Left cardiac atrium (tissue), 4 donors: Measurements from ENCODE around the gene REEP6. TPM values are rescaled to one million over a fixed set of nuclear protein-coding genes. Genes with fewer than 3 reads are reported as not detected.
A peak's percentile ranks its signal among the peaks of the same experiment; 100 is the strongest.
"Not testable (repeated sequence)": the region's sequence is repeated elsewhere in the genome, so short reads cannot be mapped to it uniquely, and the experiment has no call there.

Experiments used
- ATAC-seq, 2 donors: fragments of 200-7000 bp; cut with Tn5 transposase; one replicate each; pipeline ENCODE4 v1.9.1; 2020; ENCODE audit warnings: mild to moderate bottlenecking in 2 of 2, moderate library complexity in 2 of 2
- DNase-seq: peaks from one replicate; pipeline ENCODE4 v3.0.0-alpha.2; 2020
- intact Hi-C, 2 donors: fragments of 100-400 bp; cut with DNase I; formaldehyde crosslinking; loops; one replicate each; pipeline versions ENCODE4 v1.14.1 to v1.15.1; 2022 to 2023
- total RNA-seq, 2 donors: library from RNA; stranded (reverse); fragmentation: NEBNext Ultra II Directional; extraction: Animal tissue kit (Norgen Biotek cat#: 25700); gene quantifications; one replicate each; pipeline ENCODE4 v1.2.1, GENCODE V29; 2021
- donor health status: DM: no; HTN: yes; CAD: no.
- donor health status: DM: no; HTN: yes; CAD: no; lungs with severe emphysema.
- donor health status: DM: yes; HTN: yes; CAD: no.
- donor health status: Dilated cardiomyopathy.

Gene REEP6
- total RNA-seq, 2 donors from 2014 or later: 2.2 to 2.3 TPM

DNA sequence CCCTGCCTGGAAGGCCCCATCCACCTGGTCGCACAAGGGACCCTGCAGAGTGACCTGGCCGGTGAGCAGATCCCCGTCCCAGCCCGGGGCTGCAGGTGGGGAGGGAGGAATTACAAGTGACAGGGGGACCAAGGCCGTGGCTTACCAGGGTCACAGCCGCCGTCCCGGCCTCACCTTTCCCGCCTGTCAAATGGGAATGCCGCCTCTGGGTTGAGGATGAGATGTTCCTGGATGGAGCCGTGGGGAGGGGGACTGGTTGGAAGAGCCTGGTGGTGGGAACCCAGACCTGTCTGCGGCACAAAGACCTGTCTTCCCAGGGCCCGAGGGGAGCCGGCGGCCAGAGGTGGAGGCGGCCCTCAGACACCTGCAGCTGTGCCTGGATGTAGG lies 38.4 kb downstream of the REEP6 start:
- DNase-seq: no peak
- intact Hi-C loops: no loop called here
- ATAC-seq: no peak

DNA sequence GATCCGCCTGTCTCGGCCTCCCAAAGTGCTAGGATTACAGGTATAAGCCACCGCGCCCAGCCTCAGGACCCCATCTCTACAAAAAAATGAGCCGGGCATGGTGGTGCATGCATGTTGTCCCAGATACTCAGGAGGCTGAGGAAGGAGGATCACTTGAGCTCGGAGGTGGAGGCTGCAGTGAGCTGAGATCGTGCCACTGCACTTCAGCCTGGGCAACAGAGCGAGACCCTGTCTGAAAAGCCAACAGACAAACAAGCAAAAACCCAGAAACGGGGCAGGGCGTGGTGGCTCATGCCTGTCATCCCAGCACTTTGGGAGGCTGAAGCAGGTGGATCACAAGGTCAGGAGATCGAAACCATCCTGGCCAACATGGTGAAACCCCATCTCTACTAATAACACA lies 39.9 kb downstream of the REEP6 start:
- ATAC-seq, DNase-seq, intact Hi-C loops: not testable (repeated sequence)

DNA sequence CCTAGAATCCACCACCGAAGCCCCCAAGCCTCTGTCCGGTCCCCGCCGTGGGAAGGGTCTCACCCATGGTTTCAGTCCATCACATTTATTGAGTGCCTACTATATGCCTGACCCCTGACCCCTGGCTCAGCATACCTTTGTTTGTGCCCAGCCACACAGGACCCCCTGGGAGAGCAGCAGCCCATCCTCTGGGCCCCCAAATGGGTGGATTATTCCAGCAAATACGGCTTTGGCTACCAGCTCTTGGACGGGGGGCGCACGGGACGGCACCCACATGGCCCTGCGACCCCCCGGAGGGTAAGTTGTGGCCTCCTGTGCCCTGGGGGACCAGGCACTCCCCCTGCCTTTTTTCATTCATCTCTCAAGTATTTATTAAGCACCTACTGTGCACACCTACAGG lies 40.6 kb downstream of the REEP6 start:
- DNase-seq: no peak
- intact Hi-C loops: no loop called here
- ATAC-seq: no peak

DNA sequence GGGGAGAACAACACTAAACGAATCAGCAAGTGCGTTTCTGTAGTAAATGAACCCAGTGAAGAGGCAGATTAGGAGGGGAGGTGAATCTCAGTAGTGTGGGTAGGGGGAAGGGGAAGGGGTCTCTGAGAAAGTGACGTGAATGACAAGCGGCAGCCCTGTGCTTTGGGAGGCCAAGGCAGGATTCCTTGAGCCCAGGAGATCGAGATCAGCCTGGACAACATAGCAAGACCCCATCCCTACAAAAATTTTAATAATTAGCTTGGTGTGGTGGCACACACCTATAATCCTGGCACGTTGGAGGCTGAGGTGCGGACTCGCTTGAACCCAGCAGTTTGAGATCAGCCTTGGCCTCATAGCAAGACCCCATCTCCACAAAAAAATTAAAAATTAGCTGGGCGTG lies 41.0 kb downstream of the REEP6 start:
- ATAC-seq: no peak
- DNase-seq: no peak
- intact Hi-C loops: no loop called here

DNA sequence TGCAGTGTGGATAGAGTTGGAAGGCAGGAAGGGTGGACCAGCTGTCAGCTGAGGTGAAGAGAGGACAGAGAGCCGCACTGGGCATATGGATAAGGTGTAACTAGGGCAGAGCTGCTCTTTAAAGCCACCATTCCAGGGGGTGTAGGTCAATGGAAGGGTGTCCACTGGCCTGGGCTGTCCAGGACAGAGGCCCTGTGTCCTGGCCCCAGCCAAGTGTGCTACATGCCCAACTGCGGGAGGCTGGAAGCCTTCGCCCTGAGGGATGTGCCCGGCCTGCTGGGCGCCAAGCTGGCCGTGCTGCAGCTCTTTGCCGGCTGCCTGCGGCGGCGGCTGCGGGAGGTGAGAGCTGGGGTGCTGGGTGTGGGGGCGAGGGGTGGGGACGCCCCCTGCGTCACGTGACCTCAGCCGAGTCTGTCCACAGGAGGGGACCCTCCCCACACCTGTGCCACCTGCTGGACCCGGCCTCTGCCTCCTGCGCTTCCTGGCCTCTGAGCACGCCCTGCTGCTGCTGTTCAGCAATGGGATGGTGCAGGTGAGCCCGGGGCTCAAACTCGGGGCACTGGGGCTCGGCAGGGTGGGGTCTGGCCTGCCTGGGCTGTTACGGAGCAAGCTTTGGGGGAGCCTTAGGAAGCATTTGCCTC lies 42.6 kb downstream of the REEP6 start:
- DNase-seq (no peak), ATAC-seq (no peak)
- intact Hi-C loops: no loop called here

DNA sequence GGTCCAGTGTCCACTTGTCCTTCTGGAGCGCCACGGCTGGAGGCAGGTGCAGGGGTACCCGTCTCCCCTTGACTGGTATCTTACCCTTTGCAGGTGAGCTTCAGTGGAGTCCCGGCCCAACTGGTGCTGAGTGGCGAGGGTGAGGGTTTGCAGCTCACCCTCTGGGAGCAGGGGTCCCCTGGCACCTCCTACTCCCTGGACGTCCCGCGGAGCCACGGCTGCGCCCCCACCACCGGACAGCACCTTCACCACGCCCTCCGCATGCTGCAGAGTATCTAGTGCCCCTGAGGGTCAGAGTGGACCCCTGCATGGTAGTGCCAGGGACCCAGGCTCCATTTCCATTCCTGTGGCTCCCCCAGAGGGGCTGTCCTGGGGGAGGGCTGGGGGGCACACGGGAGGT lies 44.0 kb downstream of the REEP6 start:
- no peak for ATAC-seq
- intact Hi-C loops: no loop called here

DNA sequence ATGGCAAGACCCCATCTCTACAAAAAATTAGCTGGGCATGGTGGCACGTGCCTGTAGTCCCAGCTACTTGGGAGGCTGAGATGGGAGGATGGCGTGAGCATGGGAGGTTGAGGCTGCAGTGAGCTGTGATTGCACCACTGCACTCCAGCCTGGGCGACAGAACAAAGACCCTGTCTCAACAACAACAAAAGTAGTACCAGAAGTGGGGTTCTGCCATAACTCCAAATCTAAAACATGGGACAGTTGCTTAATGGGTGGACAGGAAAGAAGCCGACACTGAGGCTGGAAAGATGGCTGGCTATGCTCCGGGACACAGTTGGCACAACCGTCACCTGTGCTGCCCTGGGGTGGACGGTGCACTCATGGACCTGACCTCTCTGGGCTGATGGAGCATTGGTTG lies 44.7 kb downstream of the REEP6 start:
- intact Hi-C loops, ATAC-seq, DNase-seq: not testable (repeated sequence)

More for the DNA sequence above, 44.0 kb downstream of the REEP6 start:
- no peak for DNase-seq

DNA sequence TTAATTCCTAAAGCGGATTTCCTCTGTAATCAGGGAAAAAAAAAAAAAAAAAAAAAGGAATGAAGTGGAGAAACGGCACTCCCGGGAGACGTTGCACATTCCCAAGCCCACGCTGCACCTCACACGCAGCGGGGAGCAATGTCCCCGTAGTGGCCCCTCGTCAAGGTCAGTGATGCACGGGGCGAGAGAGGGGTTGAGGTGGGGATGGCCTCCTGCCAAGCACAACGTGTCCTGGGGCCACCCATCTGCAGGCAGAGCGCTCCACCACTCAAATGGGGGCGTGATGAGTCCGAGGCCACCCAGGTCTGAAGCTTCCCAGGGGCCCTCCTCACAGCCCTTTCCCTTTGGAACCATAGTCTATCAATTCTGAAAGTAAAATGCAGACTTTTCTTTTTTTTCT lies 48.0 kb downstream of the REEP6 start:
- DNase-seq (no peak), ATAC-seq (peak in 1 of 2 donors; percentile 51)
- intact Hi-C loops: no loop called here

DNA sequence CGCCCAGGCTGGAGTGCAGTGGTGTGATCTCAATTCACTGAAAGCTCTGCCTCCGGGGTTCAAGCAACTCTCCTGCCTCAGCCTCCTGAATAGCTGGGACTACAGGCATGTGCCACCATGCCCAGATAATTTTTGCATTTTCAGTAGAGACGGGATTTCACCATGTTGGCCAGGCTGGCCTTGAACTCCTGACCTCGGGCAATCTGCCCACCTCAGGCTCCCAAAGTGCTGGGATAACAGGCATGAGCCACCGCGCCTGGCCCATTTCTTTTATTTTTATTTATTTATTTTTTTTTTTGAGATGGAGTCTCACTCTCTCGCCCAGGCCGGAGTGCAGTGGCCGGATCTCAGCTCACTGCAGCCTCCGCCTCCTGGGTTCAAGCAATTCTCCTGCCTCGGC lies 48.8 kb downstream of the REEP6 start:
- intact Hi-C loops: loop anchor here in 1 of 2 donors (10.0 kb wide), 1 partner anchor 225 kb away; no protein-coding TSS in a partner anchor
- ATAC-seq, DNase-seq: not testable (repeated sequence)

DNA sequence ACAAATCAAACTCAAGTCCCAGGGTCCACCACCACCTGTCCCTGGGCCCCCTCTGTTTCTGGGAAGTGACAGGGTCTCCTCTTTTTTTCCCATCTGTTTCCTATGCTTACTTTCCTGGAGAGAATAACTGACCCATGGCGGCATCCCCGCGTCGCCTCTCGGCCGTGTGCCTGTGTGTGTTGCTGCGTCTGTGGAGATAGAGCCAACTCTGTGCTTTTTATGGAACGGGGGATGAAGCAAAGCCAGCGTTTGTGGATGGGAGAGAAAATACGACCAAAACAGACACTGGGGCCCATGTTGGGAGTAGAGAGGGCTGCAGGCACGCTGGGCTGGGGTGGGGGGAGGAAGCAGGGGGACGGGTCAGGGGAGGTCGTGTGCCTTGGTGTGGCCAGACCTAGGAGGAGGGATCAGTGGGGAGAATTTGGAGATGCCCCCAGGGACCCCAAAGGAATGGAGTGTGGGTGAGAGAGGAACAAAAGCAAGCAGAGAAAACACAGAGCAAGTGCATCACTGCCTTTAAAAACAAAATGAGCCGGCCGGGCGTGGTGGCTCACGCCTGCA lies 49.5 kb downstream of the REEP6 start:
- DNase-seq (no peak), ATAC-seq (peak; percentile 48 to 79)
- intact Hi-C loops: loop anchor here in 1 of 2 donors (10.0 kb wide), 1 partner anchor 224 kb away; no protein-coding TSS in a partner anchor

Other genes with a start within 250 kb of the REEP6 start
- 100 to 1,000 TPM; 540 to 639 TPM for gene ATP5F1D, start 249.4 kb upstream of the REEP6 start, total RNA-seq
- gene MIDN, start 242.6 kb upstream of the REEP6 start, total RNA-seq: 100 to 1,000 TPM in 1 of 2 donors, 10 to 100 TPM in 1; 58.7 to 148 TPM
- gene CIRBP, start 221.8 kb upstream of the REEP6 start, total RNA-seq: 100 to 1,000 TPM; 229 to 379 TPM
- 10 to 100 TPM; 19.2 to 21.4 TPM for gene FAM174C, start 215.7 kb upstream of the REEP6 start, total RNA-seq
- gene EFNA2, start 205.3 kb upstream of the REEP6 start, total RNA-seq: not detected
- gene NDUFS7, start 107.3 kb upstream of the REEP6 start, total RNA-seq: 100 to 1,000 TPM; 240 to 267 TPM
- gene GAMT, start 89.6 kb upstream of the REEP6 start, total RNA-seq: 10 to 100 TPM; 36.0 to 48.1 TPM
- 10 to 100 TPM; 74.1 to 95.7 TPM for gene DAZAP1, start 83.6 kb upstream of the REEP6 start, total RNA-seq
- gene RPS15, start 52.8 kb upstream of the REEP6 start, total RNA-seq: 100 to 1,000 TPM; 714 to 737 TPM
- gene APC2, start 41.1 kb upstream of the REEP6 start, total RNA-seq: under 1 TPM; 0.18 to 0.21 TPM
- 10 to 100 TPM; 16.1 to 18.9 TPM for gene C19orf25, start 12.0 kb upstream of the REEP6 start, total RNA-seq
- gene PCSK4, start 831 bp upstream of the REEP6 start, total RNA-seq: 1 to 10 TPM in 1 of 2 donors, under 1 TPM in 1; 0.89 to 1.6 TPM
- 10 to 100 TPM; 18.9 to 25.0 TPM for gene ADAMTSL5, start 21.8 kb downstream of the REEP6 start, total RNA-seq
- gene PLK5, start 32.9 kb downstream of the REEP6 start, total RNA-seq: not detected
- 10 to 100 TPM; 10.9 to 12.0 TPM for gene MEX3D, start 77.1 kb downstream of the REEP6 start, total RNA-seq
- gene MBD3, start 101.7 kb downstream of the REEP6 start, total RNA-seq: 10 to 100 TPM; 58.0 to 60.8 TPM
- 100 to 1,000 TPM; 674 to 933 TPM for gene UQCR11, start 114.3 kb downstream of the REEP6 start, total RNA-seq
- 10 to 100 TPM; 24.1 to 25.8 TPM for gene TCF3, start 161.4 kb downstream of the REEP6 start, total RNA-seq